ENCODE measurements around the gene CCDC141.
A peak's percentile ranks its signal among the peaks of the same experiment; 100 is the strongest.

- no peak for TF ChIP-seq POLR2AphosphoS5 (IDR thresholded peaks at IDR 0.05; ENCODE audit: low read depth)
- peak in 1 of 2 experiments; percentile 86; a peak in 3 of 4 replicates for TF ChIP-seq CTCF (conservative IDR thresholded peaks at IDR 0.05; ENCODE audit: low read depth in 2 of 2)
- no peak for TF ChIP-seq REST (IDR thresholded peaks at IDR 0.05; ENCODE audit: unreplicated experiment)
- TF ChIP-seq EZH2phosphoT487 (IDR thresholded peaks at IDR 0.05; ENCODE audit: unreplicated experiment), result no peak
- TF ChIP-seq ZNF331 (CRISPR knock-in tag; IDR thresholded peaks at IDR 0.05; ENCODE audit: low read depth), result no peak
- TF ChIP-seq EZH2 (IDR thresholded peaks at IDR 0.05; ENCODE audit: low read depth, unreplicated experiment), result no peak
- no peak for TF ChIP-seq CREB1 (CRISPR knock-in tag; IDR thresholded peaks at IDR 0.05; ENCODE audit: low read depth)
- no peak for TF ChIP-seq ZNF114 (CRISPR knock-in tag; IDR thresholded peaks at IDR 0.05)
- TF ChIP-seq NANOG (IDR thresholded peaks at IDR 0.05; ENCODE audit: borderline replicate concordance), result no peak
- no peak for TF ChIP-seq JUNB (IDR thresholded peaks at IDR 0.05; ENCODE audit: unreplicated experiment)
- no peak for TF ChIP-seq ETS1 (IDR thresholded peaks at IDR 0.05)
- TF ChIP-seq STAT1 (IDR thresholded peaks at IDR 0.05; ENCODE audit: unreplicated experiment), result no peak
These were observed 253.8 kb downstream of the CCDC141 start for GRCh38 chr2:178796079-178796677.

All from GM23338 (cell line).